ENCODE data around the gene DDX23.
"Not testable (repeated sequence)": the region's sequence is repeated elsewhere in the genome, so short reads cannot be mapped to it uniquely, and the experiment has no call there.

Gene DDX23

DNA sequence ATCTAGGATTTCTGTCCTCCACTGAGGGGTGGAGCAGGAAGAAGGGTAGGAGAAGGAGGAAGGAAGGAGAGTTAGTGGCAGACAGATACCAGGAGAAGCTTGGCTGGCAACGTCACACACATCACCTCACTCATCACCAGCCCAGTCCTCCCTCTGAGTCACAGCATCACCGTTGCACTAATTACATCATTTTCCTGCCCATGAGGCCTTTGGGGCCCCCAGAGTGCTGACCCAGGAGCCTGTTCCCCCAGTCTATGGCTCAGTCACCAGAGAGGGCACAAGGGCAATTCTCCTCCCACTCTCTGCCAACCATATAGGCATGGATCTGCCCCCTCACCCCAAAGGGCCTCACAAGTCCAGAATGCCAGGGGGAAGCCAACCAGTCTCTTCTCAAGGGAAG is 9.1 kb upstream of the DDX23 start:
- DNase-seq, result no peak

DNA sequence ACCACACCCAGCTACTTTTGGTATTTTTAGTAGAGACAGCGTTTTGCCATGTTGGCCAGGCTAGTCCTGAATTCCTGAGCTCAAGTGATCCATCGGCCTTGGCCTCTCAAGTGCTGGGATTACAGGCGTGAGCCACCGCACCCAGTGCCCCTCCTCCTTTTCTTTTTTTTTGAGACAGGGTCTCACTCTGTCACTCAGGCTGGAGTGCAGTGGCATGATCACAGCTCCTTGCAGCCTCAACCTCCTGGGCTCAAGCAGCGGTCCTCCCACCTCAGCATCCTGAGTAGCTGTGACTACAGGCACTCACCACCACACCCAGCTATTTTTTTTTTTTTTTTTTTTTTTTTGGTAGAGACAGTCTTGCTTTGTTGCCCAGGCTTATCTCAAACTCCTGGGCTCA is 8.3 kb upstream of the DDX23 start:
- DNase-seq, result not testable (repeated sequence)

DNA sequence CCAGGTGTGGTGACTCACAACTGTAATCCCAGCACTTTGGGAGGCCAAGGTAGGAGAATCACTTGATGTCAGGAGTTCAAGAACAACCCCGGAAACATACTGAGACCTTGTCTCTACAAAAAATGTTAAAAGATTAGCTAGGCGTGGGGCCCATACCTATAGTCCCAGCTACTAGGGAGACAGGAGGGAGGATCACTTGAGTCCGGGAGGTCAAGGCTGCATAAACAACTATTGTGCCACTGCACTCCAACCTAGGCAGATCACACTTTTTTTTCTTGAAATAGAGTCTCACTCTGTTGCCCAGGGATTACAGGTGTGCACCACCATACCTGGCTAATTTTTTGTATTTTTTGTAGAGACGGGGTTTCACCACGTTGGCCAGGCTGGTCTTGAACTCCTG is 7.6 kb upstream of the DDX23 start:
- DNase-seq, result no peak

DNA sequence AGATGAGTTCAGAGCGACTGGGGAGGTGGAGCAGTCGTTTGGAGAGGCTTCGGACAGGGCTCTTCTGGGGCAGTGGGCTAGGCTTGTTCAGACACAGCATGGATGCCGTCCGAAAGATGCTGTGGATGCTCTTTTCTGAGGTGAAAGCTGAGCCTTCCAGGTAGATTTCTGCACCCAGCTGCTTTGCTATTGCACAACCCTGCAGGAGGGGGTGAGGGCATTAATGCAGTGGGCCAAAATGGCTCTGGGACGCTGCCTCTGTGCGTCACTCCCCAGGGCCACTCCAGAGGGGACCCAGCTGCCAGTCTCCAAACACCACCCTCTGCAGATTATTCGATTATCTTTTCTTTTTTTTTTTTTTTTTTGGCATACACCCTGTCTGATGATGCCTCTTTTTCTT is 6.1 kb upstream of the DDX23 start:
- no peak for DNase-seq

DNA sequence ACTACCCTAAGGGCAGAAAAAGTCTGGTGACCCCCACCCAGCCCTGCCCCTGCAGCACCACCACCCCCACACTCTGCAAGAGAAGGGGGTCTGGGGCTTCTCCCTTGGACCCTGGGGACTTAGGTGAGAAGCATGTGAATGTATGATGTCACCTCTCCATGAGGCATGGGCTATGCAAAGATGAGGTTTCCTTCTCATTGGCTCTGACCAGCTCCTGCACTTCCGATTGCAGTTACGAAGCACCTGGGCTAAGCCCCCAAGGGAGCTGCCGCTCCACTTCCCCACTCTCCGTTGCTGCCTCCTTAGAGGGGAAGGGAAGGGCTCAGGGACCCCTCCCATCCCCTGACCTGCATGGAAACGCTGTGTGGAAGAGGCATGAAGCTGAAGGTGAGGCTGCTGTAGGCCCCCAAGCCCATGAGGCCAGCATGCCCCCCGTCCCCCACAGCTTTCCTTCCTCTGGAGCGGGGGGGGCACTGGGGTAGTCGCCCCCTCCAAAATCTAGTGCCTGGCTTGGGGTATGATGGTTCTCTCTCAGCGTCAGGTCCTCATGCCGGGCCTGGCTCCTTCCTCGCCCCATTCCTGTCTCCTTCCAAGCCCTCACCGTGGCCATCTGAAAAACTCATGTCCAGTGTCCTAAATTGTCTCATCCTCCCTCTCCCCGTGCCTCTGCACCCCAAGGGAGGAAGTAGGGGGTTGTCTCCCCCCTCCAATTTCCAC is 5.5 kb upstream of the DDX23 start:
- no peak for DNase-seq

DNA sequence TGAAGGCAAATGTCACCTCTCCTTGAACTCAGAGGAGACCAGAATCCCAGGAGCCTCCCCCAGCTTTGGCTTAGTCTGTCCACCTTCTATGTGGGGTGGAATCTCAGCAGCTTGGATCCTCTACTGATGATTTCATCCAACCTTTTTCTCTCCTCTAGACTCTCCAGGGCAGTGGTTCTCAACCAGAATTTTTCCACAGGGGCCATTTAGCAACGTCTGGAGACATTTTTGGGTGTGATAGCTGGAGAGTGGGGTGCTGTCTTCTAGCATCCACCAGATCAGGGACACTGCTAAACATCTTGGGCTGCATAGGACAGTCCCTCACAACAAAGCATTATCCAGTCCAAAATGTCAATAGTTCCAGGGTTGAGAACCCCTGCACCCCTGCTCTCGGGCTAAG is 4.4 kb upstream of the DDX23 start:
- DNase-seq, result no peak

DNA sequence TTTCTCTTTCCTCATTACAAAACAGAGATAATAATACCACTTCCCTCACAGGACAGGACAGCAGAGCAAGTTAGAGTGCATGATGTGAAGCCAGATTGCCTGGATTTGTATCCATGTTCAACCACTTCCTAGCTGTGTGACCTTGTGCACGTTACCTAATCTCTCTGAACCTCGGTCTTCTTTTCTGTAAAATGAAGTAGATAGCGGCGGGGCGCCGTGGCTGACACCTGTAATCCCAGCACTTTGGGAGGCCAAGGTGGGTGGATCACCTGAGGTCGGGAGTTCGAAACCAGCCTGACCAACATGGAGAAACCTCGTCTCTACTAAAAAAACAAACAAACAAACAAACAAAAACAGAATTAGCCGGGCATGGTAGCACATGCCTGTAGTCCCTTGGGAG is 3.0 kb upstream of the DDX23 start:
- DNase-seq, result not testable (repeated sequence)

DNA sequence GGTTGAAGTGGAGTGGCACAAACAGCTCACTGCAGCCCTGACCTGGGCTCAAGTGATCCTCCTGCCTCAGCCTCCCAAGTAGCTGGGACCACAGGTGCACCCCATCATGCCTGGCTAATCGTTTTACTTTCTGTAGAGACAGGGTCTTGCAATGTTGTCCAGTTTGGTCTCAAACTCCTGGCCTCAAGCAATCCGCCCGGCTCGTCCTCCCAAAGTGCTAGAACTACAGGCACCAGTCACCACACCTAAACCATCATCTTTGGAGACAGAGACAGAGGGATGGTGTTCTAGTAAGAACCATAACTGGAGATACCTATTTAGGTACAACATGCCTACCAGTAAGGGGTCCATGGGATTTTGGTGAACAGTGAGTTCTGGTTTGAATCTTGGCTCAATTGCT is 2.5 kb upstream of the DDX23 start:
- DNase-seq, result no peak

DNA sequence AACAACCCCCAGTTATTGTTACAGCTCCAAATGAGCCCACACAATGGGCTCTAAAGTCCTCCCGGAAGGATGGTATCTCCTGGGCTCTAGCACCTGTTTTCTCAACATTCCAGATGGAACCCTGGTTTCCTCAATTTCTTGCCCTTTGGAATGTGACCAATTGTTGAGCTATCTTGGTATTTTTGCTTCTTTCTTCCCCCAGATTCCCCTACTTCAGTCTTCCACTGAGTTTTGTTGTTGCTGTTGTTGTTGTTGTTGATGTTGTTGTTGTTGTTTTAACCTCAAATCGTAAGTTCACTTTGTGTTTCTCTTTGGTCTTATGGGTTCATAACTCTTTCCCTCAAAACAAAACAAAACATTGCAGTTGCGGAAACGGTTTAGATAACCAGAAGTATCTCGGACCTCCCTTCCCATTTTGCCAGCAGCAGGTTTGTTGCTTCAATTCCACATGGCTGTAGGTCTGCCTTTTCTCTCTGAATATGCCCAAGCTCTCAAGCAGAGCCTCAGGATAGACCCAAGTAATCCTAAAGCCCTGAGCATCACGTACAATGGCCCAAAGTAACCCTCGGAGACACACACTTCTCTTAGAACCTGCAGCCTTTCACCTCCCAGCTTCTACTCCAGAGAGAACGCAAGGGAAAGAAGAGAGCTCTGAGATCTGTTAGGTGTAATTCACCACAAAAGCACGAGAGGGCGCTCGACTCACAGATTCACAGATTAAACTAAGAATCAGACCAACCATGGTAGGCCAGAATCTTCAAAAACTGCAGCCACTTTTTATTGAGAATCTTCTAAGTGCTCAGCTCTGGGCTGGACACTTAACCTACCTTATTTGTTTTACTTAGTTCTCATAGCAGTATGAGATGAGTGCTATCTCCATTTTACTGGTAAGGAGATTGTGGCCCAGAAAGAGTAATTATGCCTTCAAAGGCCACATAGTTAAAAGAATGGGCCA is 1.0 kb upstream of the DDX23 start:
- DNase-seq, result no peak

DNA sequence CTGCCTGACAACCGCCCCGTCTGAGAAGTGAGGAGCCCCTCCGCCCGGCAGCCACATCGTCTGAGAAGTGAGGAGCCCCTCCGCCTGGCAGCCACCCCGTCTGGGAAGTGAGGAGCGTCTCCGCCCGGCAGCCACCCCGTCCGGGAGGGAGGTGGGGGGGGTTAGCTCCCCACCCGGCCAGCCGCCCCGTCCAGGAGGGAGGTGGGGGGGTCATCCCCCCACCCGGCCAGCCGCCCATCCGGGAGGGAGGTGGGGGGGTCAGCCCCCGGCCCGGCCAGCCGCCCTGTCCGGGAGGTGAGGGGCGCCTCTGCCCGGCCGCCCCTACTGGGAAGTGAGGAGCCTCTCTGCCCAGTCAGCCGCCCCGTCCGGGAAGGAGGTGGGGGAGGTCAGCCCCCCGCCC is 9.9 kb downstream of the DDX23 start:
- DNase-seq, result not testable (repeated sequence)

DNA sequence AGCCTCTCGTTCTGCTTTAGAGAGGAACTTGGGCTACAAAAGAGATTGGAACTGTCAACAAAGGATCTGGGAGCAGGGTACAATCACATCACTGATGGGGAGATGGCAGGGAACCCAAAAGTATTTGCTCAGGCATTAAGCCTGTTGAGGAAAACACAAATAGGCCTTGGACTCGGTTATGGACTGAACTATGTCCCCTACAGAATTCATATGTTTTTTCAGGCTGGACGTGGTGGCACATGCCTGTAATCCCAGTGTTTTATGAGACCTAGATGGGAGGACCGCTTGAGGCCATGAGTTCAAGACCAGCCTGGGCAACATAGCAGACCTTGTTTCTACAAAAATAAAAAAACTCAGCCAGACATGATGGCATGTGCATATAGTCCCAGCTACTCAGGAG is 13.9 kb downstream of the DDX23 start:
- DNase-seq, result no peak

DNA sequence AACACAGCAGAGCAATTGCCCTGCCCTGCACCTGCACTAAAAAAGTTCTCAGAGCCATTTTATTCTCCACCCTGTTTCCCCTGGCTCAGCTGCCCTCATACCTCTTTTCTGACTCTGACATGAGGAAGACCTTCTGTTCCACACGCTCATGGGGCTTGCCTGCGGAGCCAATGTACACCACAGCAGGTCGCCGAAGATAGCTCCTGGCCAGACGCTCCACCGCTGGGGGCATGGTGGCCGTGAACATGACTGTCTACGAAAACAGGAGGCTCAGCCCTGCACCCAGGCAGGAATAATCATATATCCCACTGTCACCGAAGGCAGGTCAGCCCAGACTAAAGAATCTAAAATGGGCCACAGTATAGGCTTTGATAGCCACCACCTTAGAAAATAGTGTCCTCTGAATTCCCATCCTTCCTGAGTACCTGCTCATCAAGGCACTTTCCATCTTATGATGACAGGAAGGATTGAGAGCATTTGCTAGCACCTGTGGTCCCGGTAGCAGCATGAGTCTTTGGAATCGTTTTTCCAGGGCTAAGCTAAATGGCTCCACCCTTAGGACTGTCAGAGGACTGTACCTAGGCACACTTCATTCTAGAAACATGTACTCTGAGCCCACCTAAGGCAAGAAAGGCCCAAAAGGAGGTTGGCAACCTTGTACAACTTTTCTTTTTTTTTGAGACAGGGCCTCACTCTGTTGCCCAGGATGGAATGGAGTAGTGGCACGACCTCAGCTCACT is 19.5 kb downstream of the DDX23 start:
- DNase-seq, result no peak

DNA sequence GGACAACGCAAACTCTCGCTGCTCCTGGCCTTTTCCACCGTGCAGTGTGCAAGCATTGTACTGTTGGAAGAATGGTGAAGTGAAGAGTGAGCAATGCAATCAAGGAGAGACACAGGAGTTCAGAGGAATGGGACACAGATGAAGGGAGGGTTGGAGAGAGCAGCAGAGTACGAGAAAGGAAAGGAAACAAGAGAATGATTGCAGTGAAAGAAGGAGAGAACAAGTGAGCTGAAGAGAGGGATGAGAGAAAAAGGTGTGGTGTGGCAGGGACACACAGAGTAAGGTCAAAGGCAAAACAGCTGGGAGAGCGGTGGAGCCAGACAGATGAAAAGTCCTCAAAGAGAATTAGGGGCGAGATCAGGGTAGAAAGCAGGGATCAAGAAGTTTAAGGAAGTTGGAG is 20.7 kb downstream of the DDX23 start:
- DNase-seq, result no peak

DNA sequence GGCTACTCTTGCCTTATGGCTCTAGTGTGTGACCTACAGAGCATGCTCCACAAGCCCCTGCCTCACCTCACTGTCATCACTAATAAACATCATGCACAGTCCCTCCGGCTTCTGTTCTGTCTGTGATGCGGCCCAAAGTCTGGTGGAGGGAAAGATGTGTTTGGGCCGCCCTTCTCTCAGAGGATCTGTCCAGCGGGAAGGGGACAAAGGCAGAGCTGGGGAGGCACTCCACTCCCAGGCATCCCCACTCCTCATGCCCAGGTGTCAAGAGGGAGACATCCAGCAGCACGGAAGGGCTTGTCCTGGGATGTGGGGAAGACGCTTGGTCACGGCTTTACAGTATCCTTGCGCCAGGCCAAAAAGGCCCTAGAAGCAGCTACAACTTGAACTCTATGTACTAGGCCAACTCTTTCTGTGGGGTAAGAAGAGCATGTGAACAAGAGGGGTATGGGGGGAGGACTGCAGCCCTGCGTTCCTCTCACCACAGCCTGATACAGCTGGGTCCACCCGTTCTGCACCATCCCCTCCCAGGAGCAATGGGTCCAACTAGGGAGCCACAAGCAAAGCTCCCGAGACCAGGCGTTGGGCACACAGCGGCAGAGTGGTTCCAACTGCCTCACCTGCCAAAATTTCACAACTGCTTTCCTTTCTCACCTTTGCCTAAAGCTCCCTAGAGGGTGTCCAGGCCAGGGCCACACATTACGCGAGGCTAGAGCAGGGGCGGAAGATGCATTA is 23.0 kb downstream of the DDX23 start:
- no peak for DNase-seq

DNA sequence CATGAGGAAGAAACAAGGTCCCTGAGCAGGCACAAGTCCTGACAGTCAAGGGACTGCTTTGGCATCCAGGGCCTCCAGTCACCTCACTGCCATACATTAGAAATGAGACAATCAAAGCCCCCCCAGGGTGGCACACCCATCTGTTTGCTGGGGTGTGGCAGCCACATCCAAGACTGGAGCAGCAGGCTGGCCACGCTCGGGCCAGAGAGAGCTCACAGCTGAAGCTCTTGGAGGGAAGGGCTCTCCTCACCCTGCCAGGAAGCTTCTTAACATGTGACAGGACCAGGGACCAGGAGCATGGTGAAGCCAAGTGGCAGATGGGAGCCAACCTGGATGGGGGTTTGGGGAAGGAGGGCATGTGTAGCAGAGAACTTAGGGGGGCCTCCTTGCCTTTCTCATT is 23.7 kb downstream of the DDX23 start:
- DNase-seq, result no peak

DNA sequence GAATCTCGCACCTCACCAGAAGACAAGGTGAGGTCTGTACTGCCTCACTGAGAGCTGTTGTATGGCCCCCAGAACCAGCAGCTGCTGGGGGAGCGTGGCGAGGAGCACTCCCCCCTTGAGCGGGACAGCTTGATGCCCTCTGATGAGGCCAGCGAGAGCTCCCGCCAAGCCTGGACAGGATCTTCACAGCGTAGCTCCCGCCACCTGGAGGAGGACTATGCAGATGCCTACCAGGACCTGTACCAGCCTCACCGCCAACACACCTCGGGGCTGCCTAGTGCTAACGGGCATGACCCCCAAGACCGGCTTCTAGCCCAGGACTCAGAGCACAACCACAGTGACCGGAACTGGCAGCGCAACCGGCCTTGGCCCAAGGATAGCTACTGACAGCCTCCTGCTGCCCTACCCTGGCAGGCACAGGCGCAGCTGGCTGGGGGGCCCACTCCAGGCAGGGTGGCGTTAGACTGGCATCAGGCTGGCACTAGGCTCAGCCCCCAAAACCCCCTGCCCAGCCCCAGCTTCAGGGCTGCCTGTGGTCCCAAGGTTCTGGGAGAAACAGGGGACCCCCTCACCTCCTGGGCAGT is 24.4 kb downstream of the DDX23 start:
- DNase-seq, result no peak

DNA sequence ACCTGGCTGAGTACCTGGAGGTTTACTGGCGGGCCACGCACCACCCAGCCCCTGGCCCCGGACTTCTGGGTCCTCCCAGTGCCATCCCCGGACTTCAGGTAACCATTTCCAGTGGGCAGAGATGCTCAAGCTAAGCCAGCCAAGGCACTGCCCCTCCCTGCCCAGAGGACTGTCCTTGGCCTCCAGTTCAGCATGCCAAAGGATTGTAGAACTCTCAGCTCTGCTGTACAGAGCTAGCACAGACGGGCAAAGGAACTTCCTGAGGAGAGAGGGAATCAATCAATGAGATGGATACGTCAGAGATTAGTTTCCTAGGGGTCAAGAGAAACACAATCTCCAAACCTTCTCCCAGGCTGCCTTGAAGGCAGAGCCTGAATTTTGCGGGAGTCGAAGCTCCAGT is 24.9 kb downstream of the DDX23 start:
- no peak for DNase-seq

DNA sequence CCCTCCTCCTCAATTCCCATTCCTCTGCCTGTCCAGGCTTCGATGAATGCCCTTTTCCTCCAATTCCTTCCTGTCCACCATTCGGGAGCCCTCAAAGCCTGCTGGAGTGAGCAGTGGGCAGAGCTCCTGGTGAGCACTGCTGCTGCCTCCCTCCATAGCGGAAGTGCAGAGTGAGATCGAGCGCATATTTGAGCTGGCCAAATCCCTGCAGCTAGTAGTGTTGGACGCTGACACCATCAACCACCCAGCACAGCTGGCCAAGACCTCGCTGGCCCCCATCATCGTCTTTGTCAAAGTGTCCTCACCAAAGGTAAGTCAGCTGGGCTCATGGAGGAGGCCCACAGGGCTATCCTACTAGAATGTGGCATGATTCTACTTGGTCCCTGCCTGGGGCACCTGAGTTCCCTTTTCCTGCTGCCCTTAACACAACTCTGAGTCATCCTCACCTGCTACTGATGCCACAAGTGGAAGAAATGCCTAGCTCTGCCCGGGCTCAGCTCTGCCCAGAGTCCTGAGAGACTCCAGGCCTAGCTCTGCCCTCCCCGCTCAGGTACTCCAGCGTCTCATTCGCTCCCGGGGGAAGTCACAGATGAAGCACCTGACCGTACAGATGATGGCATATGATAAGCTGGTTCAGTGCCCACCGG is 25.6 kb downstream of the DDX23 start:
- DNase-seq, result no peak

DNA sequence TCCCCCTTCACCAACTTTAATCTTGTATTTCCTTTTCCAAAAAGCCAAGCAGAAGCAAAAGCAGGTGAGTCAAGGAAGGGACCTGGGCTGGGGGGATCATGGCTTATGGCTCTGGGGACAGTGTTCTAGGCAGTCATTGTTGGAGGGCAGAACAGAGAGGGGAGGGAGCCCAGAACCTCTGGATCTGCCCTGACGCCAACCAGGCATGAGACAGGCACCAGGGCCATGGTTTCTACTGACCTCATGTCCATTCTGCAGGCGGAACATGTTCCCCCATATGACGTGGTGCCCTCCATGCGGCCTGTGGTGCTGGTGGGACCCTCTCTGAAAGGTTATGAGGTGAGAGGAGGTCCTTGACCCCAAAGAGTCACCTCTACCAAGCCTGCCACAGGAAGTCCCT is 27.1 kb downstream of the DDX23 start:
- DNase-seq, result no peak

DNA sequence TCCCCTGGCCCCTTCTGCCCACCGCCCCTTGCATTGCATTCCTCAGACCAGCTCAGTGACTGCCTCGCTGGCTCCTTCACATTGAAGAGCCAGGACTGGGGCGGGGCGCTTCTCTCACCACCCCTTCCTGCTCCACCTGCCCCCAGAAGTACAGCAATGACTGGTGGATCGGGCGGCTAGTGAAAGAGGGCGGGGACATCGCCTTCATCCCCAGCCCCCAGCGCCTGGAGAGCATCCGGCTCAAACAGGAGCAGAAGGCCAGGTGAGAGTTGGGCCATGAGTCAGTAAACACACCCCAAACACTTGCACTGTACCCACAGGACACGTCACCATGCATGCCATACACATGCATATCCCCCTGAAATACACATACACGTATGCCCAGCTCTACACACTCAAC is 27.9 kb downstream of the DDX23 start:
- no peak for DNase-seq

DNA sequence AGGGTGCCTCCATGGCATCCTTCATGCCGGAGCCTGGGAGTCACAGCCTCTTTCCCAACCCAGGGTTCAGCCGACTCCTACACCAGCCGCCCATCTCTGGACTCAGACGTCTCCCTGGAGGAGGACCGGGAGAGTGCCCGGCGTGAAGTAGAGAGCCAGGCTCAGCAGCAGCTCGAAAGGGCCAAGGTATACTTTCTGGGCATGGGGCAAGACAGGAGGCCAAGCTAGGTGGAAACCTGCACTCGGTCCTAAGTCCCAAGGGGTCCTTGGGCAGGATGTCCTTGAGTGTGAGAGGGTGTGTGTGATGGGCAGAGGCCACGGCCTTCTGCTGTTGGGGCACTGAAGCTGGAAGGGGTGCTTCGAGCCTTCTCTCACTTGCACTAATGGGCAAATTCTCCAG is 28.7 kb downstream of the DDX23 start:
- no peak for DNase-seq

DNA sequence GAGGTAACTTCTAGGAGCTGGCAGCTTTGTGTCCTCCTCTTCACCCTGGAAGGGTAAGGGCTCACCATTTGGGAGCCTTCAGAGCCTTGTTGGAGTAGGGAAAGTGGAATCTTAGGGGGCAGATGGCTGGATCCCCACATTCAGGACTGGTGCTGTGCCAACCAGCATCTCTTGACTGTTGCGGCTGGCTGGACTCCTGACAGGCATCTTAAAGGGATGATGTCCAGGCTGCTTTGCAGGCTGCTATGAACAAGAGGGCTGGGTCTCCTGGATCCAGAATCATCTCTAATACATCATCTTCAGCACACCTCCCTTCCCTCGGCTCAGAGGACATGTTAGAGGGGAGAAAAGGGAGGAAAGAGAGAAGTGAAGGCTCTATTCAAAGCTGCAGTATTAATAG is 29.3 kb downstream of the DDX23 start:
- no peak for DNase-seq
